Right lobe of liver (tissue), 6 donors: ENCODE measurements around the gene HOXD3. TPM values are rescaled to one million over a fixed set of nuclear protein-coding genes. Genes with fewer than 3 reads are reported as not detected.
A peak's percentile ranks its signal among the peaks of the same experiment; 100 is the strongest.

Experiments
- ATAC-seq, 4 donors: fragments of 200-7000 bp; cut with Tn5 transposase; one replicate each; pipeline ENCODE4 v1.9.1; 2020; ENCODE audit warnings: mild to moderate bottlenecking in 4 of 4, moderate library complexity in 4 of 4
- DNase-seq, 3 donors: peaks; one replicate each; pipeline ENCODE4 v3.0.0-alpha.2; 2020
- H3K27ac ChIP-seq, 3 donors: fragments of 200-600 bp; one replicate each; pipeline ENCODE4 v1.8.0; 2022
- H3K27me3 ChIP-seq, 2 donors: fragments of 200-600 bp; one replicate each; pipeline ENCODE4 v1.8.0; 2022
- H3K36me3 ChIP-seq, 4 donors: fragments of 200-600 bp; sonication (generic) in 1 of 4; one replicate each; pipeline versions ENCODE4 v1.5.1 to v1.8.0; 2017 to 2022; ENCODE audit warnings: control low read depth in 1 of 4
- H3K4me1 ChIP-seq, 4 donors: fragments of 200-600 bp; sonication (generic) in 1 of 4; one replicate each; pipeline versions ENCODE4 v1.5.1 to v1.8.0; 2017 to 2022; ENCODE audit warnings: control low read depth in 1 of 4
- H3K4me3 ChIP-seq, 3 donors: fragments of 200-600 bp; one replicate each; pipeline ENCODE4 v1.8.0; 2022
- H3K9me3 ChIP-seq, 4 donors: fragments of 200-600 bp; sonication (generic) in 1 of 4; one replicate each; pipeline versions ENCODE4 v1.5.1 to v1.8.0; 2017 to 2022; ENCODE audit warnings: control low read depth in 1 of 4
- POLR2A ChIP-seq: fragments of 450-650 bp; IDR thresholded peaks from one replicate; pipeline ENCODE4 v1.6.1; 2017; ENCODE audit warnings: antibody characterized with exemption, mild to moderate bottlenecking
- WGBS: methylation state at CpG from one replicate; pipeline ENCODE4 v1.1.6; 2018; ENCODE audit warnings: low coverage, low lambda C conversion rate; ENCODE audit not compliant: insufficient coverage; ENCODE audit errors: missing lambda C conversion rate; 5-methylcytosine and 5-hydroxymethylcytosine counted together
- intact Hi-C, 2 donors: fragments of 100-400 bp; cut with DNase I; formaldehyde crosslinking; loops; one replicate each; pipeline versions ENCODE4 v1.11.2 to v1.14.1; 2022
- total RNA-seq, 6 experiments: library from RNA; depleted of rRNA in 2 of 6; stranded (reverse); fragments of >200 nt in 2 of 6; fragmentation: NEBNext Ultra II Directional in 3 of 6; extraction: Animal tissue kit (Norgen Biotek cat#: 25700) in 3 of 6; gene quantifications; one replicate each; pipeline versions ENCODE4 v1.1.0 to v1.2.4, GENCODE V29; 2016 to 2023
- TF ChIP-seq, protein P1 (sequence below), 4 donors: fragments of 200-600 bp in 3 of 4; fragments of 450-650 bp in 1 of 4; IDR thresholded peaks; one replicate each; pipeline versions ENCODE4 v1.5.1 to v1.8.0; 2016 to 2022; ENCODE audit warnings: antibody characterized with exemption in 4 of 4, mild to moderate bottlenecking in 2 of 4
- donor health status: DM: no; HTN: yes; CAD: no.
- donor health status: DM: no; HTN: no; CAD: no.
- donor health status: DM: no; HTN: no; CAD: no.
- donor health status: DM: no; HTN: yes; CAD: no.
- donor health status: DM: no; HTN: yes; CAD: no.

Gene HOXD3
- total RNA-seq, 6 experiments from 2014 or later = not detected

DNA sequence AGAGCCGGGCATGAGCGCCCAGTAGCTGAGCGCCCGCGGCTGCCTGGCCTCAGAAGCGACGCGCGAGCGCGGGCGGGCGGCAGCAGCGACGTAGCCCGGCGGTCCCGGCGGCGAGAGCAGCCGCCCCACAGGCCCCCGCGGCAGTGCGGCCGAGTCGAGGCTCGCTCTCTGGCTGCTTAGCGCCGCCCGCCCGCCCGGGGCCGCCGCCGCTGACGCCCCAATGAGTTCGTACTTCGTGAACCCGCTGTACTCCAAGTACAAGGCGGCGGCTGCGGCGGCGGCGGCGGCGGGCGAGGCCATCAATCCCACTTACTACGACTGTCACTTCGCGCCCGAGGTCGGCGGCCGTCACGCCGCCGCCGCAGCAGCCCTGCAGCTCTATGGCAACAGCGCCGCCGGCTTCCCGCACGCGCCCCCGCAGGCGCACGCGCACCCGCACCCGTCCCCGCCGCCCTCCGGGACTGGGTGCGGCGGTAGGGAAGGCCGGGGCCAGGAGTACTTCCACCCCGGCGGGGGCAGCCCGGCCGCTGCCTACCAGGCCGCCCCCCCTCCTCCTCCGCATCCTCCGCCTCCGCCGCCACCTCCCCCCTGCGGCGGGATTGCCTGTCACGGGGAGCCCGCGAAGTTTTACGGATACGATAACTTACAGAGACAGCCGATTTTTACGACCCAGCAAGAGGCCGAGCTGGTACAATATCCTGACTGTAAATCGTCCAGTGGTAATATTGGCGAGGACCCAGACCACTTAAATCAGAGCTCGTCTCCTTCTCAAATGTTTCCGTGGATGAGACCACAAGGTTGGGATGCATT lies 26.8 kb upstream of the HOXD3 start:
- intact Hi-C loops = no loop called here
- H3K27ac ChIP-seq = no peak overlapping the region
- peaks cover 0 to 12% (median 0%) of the 10 kb centered on the region in 4 donors for H3K4me1 ChIP-seq
- TF ChIP-seq, protein P1, sequence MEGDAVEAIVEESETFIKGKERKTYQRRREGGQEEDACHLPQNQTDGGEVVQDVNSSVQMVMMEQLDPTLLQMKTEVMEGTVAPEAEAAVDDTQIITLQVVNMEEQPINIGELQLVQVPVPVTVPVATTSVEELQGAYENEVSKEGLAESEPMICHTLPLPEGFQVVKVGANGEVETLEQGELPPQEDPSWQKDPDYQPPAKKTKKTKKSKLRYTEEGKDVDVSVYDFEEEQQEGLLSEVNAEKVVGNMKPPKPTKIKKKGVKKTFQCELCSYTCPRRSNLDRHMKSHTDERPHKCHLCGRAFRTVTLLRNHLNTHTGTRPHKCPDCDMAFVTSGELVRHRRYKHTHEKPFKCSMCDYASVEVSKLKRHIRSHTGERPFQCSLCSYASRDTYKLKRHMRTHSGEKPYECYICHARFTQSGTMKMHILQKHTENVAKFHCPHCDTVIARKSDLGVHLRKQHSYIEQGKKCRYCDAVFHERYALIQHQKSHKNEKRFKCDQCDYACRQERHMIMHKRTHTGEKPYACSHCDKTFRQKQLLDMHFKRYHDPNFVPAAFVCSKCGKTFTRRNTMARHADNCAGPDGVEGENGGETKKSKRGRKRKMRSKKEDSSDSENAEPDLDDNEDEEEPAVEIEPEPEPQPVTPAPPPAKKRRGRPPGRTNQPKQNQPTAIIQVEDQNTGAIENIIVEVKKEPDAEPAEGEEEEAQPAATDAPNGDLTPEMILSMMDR (IDR thresholded peaks at IDR 0.05) = no peak
- TF ChIP-seq POLR2A = no peak
- DNase-seq = no peak
- H3K9me3 ChIP-seq = no peaks in the 10 kb centered on the region
- peaks cover 23 to 68% of the 10 kb centered on the region in 2 donors for H3K27me3 ChIP-seq
- H3K36me3 ChIP-seq = no peaks in the 10 kb centered on the region
- ATAC-seq = peak in 1 of 4 donors; percentile 32
- no peak overlapping the region for H3K4me3 ChIP-seq
- 7% methylated on average over 5 of the region's 100 CpGs for WGBS

DNA sequence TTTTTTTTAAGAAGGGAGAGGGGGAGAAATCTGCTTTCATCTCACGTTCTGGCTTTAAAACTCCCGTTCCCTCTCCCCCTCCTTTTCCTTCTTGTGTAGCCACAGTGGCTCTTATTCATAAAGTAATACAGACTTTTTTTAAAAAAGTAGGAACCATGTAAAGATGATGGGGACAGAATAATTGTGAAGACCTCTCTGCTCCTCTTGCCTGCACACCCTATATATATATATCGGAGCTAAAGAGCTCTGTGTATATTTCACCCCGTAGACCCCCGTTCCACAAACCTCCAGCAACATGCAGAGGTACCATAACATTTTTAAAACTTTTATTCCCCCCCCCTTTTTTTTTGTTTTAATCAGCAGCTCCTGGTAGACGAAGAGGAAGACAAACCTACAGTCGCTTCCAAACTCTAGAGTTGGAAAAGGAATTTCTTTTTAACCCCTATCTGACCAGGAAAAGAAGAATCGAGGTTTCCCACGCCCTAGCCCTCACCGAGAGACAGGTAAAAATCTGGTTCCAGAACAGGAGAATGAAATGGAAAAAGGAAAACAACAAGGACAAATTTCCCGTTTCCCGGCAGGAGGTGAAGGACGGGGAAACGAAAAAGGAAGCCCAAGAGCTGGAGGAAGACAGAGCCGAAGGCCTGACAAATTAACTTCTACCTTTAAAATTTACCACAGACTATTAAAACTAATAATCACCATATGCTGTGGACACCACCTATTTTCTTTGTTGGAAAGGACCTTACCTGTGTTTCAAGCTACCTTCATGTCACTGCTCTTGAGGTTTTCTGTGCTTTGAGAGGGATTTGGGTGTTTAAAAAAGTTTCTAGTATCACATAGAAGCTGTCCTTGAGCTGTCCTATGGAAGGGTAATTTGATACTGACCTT lies 25.9 kb upstream of the HOXD3 start:
- H3K9me3 ChIP-seq = no peaks in the 10 kb centered on the region
- intact Hi-C loops = no loop called here

DNA sequence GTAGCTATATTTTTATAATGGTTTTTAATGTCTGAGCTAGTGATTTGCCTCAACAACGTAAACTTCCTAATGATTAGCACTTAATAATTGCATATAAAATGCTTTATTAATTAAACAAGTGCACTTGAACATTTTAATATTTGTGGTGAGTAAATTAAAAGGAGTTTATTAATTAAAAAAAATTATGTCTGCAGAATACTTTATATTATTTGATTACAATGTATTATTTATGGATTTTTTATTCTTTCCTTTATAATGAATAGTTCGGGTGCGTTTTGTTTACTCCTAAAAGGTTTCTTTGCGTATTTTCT lies 25.3 kb upstream of the HOXD3 start:
- intact Hi-C loops = no loop called here
- TF ChIP-seq, protein P1 (IDR thresholded peaks at IDR 0.05) = no peak
- TF ChIP-seq POLR2A = no peak
- DNase-seq (no peak), ATAC-seq (no peak)
- no peak overlapping the region for H3K4me3 ChIP-seq
- H3K36me3 ChIP-seq = no peaks in the 10 kb centered on the region
- WGBS = 13% methylated on average over 4 of the region's 4 CpGs
- no peaks in the 10 kb centered on the region for H3K9me3 ChIP-seq
- H3K27me3 ChIP-seq = peaks cover 27 to 75% of the 10 kb centered on the region in 2 donors
- H3K4me1 ChIP-seq = peaks cover 0 to 12% (median 0%) of the 10 kb centered on the region in 4 donors
- H3K27ac ChIP-seq = no peak overlapping the region

More for the DNA sequence above, 25.9 kb upstream of the HOXD3 start:
- H3K36me3 ChIP-seq = no peaks in the 10 kb centered on the region
- H3K4me1 ChIP-seq = peaks cover 0 to 12% (median 0%) of the 10 kb centered on the region in 4 donors
- H3K4me3 ChIP-seq = no peak overlapping the region
- H3K27ac ChIP-seq = no peak overlapping the region
- no peak for DNase-seq
- peaks cover 24 to 69% of the 10 kb centered on the region in 2 donors for H3K27me3 ChIP-seq
- no peak for ATAC-seq
- no peak for TF ChIP-seq POLR2A
- TF ChIP-seq, protein P1 (IDR thresholded peaks at IDR 0.05) = no peak
- WGBS = 8% methylated on average over 15 of the region's 15 CpGs

DNA sequence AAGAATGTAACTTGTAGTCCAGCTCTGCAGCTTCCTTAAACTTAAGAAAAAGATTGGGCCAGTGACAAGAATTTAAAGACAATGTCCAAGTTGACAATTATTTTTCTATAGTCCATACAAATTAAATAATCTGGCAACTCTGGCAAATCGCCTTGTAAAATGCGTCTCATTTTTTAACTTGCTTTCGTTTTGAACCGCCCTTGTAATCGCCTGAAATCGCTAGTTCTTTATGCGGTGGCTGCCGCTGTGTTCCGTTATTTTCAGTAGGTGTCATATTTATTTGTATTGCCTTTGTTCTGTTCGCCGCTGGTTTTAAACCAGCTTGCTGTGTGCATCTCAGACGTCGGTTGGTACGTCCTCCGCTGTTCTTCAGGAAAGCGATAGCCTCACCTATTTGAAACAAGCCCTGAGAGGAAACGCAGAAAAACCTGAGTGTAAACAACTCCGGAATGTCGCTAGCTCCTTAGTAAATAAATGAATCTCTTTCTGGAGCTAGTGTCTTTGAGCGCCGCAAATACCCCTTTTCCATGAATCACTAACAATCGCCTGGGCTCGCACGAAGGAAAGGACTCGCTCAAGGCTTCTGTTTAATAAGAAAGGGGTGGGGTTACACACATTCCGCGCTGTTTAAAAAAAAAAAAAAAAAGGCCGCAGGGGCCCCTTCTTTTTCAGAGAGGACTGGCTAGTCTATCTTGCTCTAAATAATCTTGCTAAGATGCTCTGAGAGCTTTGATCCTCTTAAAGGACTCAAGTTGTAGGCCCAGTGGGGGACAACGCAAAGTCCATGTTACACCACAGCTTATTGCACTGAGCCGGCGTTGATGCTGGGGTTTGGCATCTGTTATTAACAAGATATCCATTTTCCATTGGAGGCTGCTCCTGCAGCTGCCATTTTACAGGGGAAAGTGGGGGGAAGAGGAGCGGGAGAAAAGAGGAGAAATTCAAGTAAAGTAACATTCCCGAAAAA lies 24.6 kb upstream of the HOXD3 start:
- intact Hi-C loops = no loop called here
- no peak overlapping the region for H3K4me3 ChIP-seq
- 6% methylated on average over 33 of the region's 33 CpGs for WGBS
- no peak for ATAC-seq
- H3K36me3 ChIP-seq = no peaks in the 10 kb centered on the region
- H3K27ac ChIP-seq = no peak overlapping the region
- H3K27me3 ChIP-seq = peaks cover 28 to 79% of the 10 kb centered on the region in 2 donors
- no peaks in the 10 kb centered on the region for H3K9me3 ChIP-seq
- no peak for DNase-seq
- TF ChIP-seq POLR2A = no peak
- peaks cover 0 to 12% (median 0%) of the 10 kb centered on the region in 4 donors for H3K4me1 ChIP-seq
